Stimulated activated naive CD4-positive, alpha-beta T cell treated with Interleukin-2 at 50 U/mL for 16 hours (primary cell): ENCODE measurements around the gene GCM1.

ENCODE experiments used
- DNase-seq: peaks from one replicate; lab custom pipeline; 2025; lab: John Stamatoyannopoulos, UW

GCM1 gene

DNA sequence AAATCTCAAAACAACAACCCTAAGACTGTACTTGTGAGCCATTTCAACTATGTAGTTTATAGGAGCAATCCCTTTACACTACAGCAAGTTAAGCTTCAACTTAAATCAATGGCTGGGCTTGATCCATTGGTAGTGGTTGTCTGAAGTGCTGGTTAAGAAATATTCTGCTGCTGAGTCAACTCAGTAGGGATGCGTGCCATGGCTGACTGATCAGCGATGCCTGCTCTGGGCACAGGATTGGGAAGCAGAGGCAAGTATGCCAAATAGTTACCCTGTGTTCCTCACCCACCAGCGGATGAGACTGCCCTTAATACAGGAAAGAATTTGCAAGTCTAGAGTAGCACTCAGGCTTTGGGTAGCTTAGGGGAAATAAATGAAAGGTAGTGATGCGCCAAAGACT is 41.5 kb downstream of the GCM1 start:
- no peak for DNase-seq

DNA sequence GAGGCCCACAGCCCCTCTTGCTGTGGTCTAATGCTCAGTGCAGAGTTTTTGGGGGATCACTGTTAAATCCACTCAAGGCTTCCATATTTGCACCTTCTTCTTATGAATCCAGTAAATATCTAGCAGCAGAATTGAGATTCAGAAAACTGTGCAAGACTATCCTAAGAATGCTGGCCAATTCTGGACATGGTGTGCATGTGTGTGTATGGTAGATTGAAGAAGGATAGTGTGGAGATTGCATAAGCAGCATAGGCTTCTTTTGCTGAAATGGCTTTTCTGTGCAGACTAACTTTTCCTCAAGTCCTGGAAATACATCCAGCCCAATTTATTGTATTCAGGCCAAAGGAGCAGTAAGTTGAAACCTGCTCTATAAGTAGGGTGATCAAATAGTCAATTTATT is 43.7 kb downstream of the GCM1 start:
- DNase-seq = no peak

DNA sequence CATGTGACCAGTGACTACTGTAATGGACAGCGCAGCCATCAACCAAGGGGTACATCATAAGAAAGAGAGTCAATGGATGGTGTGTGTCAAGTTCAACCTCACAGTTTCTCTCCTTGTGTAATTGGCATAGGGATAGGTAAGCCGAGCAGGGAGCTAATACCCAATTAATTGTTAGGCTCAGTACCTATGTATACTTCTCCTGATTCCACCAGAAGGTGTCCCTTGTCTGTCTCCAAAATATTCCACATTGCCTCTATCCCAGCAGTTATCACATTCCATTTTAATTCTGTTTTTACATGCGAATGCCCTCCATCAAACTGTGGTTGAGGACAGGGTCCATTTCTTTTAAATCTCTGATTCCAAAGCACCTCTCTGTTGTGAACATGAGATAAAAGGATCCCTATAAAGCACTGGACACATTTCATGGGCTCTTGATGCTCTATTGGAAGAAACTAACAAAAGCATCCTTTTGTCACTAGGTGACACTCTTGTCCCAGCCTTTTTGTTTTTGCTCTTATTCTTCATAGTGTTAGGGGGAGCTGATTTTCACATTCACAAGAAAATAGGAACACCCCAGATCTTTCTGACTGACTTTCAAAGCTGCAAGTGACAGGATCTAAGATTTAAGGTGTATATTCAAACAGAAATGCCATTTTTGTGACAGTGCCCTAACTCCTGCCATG is 44.5 kb downstream of the GCM1 start:
- DNase-seq = no peak

DNA sequence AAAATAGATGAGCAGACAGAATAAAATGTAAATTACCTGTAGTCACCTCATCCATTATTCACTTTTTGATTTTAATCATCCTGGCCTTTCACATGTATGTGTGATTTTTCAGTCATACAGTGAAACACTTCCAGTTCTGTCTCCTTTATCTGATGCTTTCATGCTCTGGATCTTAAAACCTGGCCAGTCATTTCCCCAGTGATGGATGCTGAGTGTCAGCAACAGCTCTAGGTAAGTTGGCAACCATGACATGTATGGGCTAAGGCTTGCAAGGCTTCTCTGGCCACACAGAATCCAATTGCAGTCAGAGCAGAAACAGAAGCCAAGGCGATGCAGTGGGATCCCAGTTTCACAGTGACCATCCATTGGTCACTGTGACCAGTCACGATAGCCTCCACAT is 47.6 kb downstream of the GCM1 start:
- DNase-seq = no peak

- DNase-seq = no peak
These were observed 48.1 kb downstream of the GCM1 start for GRCh38 chr6:53100561-53100960.

GRCh38 chr6:53095716-53096115 is 52.9 kb downstream of the GCM1 start:
- no peak for DNase-seq

DNA sequence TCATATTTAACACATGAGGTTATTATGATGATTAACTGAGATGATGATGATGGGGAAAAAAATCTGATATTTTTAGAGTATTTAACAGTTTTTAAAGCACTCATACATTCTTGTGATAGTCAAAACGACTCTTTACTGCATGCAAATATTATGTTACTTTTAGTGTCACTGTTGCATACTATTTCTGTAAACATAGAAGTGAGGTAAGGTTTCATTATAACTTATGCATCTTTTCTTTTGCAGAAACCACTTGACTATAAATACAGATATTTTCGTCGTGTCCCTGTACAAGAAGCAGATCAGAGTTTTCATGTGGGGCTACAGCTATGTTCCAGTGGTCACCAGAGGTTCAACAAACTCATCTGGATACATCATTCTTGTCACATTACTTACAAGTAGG is 53.4 kb downstream of the GCM1 start:
- DNase-seq = no peak

- no peak for DNase-seq
These were observed 58.1 kb downstream of the GCM1 start for GRCh38 chr6:53090576-53090975.

GRCh38 chr6:53089948-53090347 is 58.7 kb downstream of the GCM1 start:
- no peak for DNase-seq

GRCh38 chr6:53086302-53086701 is 62.3 kb downstream of the GCM1 start:
- DNase-seq = no peak

GRCh38 chr6:53080813-53081212 is 67.8 kb downstream of the GCM1 start:
- DNase-seq = no peak
